ENCODE measurements around the gene ZNF580. TPM values are rescaled to one million over a fixed set of nuclear protein-coding genes. Genes with fewer than 3 reads are reported as not detected.

ZNF580 gene
- total and polyA plus RNA-seq, 2 of the 13 experiments (the other 11 are each of a cell fraction or from before 2014, with no cell fraction given), result 4.4 to 6.0 TPM

DNA sequence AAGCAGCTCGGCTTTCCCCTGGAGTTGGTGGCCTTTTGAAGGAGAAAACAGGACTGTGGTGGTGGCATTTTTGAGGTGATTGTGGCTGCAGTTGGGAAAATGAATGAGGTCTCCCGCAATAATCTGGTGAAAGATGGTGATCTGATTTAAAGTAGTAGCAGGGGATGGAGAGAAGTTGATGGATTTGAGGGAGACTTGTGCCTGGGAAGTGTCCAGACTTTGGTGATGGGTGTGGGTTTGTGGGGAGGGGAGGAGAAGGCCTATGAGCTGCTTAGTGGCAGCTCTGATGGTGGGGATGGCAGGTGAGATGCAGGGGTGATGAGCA, 30.2 kb downstream of the ZNF580 start:
- in situ Hi-C loops (cut with HindIII; ENCODE audit: extremely low pct_ligation_motif_present, low pct_unique_long_range_greater_than_20kb) (no loop called here), intact Hi-C loops (cut with micrococcal nuclease; ENCODE audit: unreplicated experiment) (no loop called here)
- peaks cover 23% of the 10 kb centered on the region for H3K4me1 ChIP-seq (ENCODE audit: insufficient read depth, low read length)
- H3K4me2 ChIP-seq (ENCODE audit: low read depth, low read length), result no peak overlapping the region
- FAIRE-seq (no peak), ATAC-seq (no peak), DNase-seq (ENCODE audit: low spot score) (no peak)
- H3K9ac ChIP-seq (ENCODE audit: insufficient read depth, low read depth, low read length), result no peak overlapping the region
- peaks cover 39 to 59% of the 10 kb centered on the region in 2 experiments; a peak in 4 of 5 replicates for H3K36me3 ChIP-seq (replicated peaks in 1 of 2; ENCODE audit: control insufficient read depth in 1 of 2, insufficient read depth in 2 of 2, low read length in 2 of 2)
- H3K4me3 ChIP-seq (replicated peaks in 1 of 3; ENCODE audit: insufficient read depth in 1 of 3, low read depth in 2 of 3, low read length in 3 of 3), result no peak overlapping the region
- no TSS peak for BruUV-seq (replicated peaks)
- H4K20me1 ChIP-seq (ENCODE audit: insufficient read depth, low read length), result peaks cover 51% of the 10 kb centered on the region
- WGBS (ENCODE audit: low lambda C conversion rate), result 89% methylated on average over 2 of the region's 2 CpGs
- H3K9me3 ChIP-seq (ENCODE audit: low read length), result no peaks in the 10 kb centered on the region
- H3K27ac ChIP-seq (ENCODE audit: extremely low read length, insufficient read depth, low read length), result no peak overlapping the region
- no peaks in the 10 kb centered on the region; a peak in 1 of 5 replicates for H3K27me3 ChIP-seq (ENCODE audit: control insufficient read depth in 1 of 2, insufficient read depth in 2 of 2, low read length in 2 of 2)
- peaks cover 59% of the 10 kb centered on the region for H3K79me2 ChIP-seq (ENCODE audit: insufficient read depth, low read length)
- H2AFZ ChIP-seq (ENCODE audit: low read length), result no peak overlapping the region
- POLR2A ChIA-PET, result interaction anchor here (1.4 to 2.0 kb wide), 3 partner anchors 12 to 16 kb away, joined by 9 to 14 read pairs (median 10); partner anchors contain the start of gene U2AF2
- CTCF ChIA-PET (ENCODE audit: low intra/inter-chr PET ratio, low total read pairs), result interaction anchor here (1.4 kb wide), 1 partner anchor 18 kb away, joined by 7 read pairs; no protein-coding TSS in a partner anchor
- TF ChIP-seq ZUFSP (CRISPR knock-in tag; IDR thresholded peaks at IDR 0.05; ENCODE audit: borderline replicate concordance) (no peak), THAP11 (CRISPR knock-in tag; IDR thresholded peaks at IDR 0.05) (0 out of 2 replicates have a peak, but pooled peaks have one; percentile 2), ZFAT (CRISPR knock-in tag; conservative IDR thresholded peaks at IDR 0.05) (no peak), ZSCAN29 (CRISPR knock-in tag; conservative IDR thresholded peaks at IDR 0.05) (no peak), ATF3 (CRISPR knock-in tag; IDR thresholded peaks at IDR 0.05) (no peak), ZZZ3 (CRISPR knock-in tag; IDR thresholded peaks at IDR 0.05; ENCODE audit: borderline replicate concordance) (no peak)
- TF ChIP-seq, protein P1, sequence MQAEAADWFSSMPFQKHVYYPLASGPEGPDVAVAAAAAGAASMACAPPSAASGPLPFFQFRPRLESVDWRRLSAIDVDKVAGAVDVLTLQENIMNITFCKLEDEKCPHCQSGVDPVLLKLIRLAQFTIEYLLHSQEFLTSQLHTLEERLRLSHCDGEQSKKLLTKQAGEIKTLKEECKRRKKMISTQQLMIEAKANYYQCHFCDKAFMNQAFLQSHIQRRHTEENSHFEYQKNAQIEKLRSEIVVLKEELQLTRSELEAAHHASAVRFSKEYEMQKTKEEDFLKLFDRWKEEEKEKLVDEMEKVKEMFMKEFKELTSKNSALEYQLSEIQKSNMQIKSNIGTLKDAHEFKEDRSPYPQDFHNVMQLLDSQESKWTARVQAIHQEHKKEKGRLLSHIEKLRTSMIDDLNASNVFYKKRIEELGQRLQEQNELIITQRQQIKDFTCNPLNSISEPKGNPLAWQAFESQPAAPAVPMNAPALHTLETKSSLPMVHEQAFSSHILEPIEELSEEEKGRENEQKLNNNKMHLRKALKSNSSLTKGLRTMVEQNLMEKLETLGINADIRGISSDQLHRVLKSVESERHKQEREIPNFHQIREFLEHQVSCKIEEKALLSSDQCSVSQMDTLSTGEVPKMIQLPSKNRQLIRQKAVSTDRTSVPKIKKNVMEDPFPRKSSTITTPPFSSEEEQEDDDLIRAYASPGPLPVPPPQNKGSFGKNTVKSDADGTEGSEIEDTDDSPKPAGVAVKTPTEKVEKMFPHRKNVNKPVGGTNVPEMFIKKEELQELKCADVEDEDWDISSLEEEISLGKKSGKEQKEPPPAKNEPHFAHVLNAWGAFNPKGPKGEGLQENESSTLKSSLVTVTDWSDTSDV (CRISPR knock-in tag; IDR thresholded peaks at IDR 0.05), result no peak
